Measurements from ENCODE around the gene AKAP13.
A peak's percentile ranks its signal among the peaks of the same experiment; 100 is the strongest.

The AKAP13 gene

GRCh38 chr15:85545185-85545584 is 164.8 kb downstream of the AKAP13 start:
- DNase-seq: no peak

DNA sequence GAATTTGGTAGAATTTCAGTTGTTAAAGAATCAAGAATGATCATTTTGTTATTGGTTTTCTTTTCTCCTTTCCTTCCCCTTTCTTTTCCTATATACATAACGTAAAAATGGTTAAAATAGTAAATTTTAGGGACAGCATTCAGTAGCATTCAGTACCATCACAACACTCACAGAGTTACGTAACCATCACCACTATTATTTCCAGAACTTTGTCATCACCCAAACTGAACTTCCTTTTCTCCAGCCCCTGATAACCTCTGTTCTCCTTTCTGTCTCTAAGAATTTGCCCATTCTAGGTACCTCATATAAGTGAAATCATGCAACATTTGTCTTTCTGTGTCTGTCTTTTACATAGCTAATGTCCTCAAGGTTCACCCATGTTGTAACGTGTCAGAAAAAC is 165.3 kb downstream of the AKAP13 start:
- DNase-seq: no peak

DNA sequence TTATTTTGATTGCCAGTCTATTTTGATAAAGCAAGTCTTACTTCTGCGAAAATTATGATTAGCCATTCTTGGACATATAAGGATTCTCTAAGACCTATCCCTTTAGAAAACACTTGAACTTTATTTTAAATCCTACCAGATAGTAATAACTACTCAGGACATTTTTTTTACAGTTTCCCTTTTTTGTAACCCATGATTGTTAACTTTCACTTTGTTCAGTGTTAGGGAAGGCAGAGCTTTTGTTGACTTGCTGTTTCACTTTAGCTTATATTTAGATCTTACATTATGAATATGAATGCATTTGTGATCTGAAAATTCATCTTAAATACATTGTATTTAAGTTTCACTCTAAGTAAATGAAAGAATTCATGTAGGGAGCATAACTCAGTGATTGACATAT is 167.0 kb downstream of the AKAP13 start:
- no peak for DNase-seq

DNA sequence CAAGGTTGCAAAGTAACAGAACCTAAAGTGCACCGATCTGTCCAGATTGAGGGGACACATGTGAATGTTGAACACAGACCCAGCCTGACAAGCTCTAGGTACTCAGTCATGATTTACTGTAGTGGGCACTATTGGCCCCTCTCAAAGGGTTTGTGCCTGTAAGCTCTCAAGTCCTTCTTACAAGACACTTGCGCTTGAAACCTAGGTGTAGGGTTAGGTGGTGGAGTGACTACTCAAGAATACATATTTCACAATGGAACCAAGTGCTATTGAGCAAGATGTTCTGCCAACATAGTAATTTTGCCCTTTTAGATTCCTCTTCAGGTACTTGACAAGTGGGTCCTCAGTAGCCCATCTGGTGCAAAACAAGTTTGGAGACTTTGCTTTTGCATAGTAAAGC is 169.9 kb downstream of the AKAP13 start:
- no peak for DNase-seq

DNA sequence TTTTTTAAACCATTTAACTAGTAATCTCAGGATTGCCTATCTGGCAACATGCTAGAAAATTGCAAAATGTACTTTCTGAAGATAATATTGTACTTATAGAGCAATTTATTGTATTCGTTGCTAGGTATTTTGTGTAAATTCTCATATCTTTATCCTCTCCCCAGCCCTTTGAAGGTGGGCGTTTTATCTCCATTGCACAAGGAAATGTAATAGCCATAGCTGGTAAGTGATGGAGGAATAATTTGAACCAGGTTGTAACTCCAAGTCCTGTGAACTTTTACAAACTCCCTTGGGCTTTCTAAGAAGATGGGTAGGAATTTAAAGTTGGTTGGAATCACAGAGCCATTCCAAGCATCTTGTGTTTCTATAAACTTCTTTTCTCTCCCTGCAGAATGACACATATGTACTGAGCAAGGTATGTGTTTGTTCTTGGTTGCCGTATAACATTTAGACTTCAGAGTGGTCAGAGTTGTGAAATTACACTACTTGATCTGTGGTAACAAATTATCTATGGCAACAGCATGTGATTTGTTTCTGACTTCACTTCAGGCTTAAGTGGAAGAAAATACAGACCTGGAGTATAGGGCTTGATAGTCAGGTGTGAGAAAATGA is 170.9 kb downstream of the AKAP13 start:
- no peak for DNase-seq

DNA sequence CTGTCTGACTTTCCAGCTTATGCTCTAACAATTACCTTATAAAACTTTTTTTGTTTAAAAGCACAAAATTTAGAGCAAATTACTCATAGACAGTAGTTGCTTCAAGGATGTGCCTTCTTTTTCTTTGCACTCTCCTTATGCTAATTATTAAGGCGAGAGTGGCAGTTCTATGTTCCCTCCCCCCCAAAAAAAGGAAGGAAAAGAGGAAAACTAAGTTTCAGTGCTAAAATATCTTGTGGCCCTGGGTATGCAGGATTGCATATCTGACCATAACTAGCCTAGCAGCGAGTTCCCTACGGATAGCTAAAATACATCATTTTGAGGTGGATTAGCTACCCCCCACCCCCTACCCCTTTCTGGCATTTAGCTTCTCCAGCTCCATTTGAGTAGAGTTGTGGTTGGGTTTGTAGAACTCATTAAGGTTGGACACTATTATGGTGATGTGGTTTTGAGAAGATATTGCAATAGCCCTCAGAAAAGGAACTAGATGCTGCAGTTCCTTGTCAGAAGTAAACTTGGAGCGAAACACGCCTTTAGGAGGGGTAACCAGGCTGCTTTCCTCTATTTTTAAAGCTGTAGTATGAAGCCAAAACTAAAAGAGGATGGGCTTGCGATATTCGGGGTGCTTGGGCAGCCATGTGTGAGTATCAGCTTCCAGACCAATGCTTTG is 174.6 kb downstream of the AKAP13 start:
- no peak for DNase-seq

GRCh38 chr15:85555875-85556617 is 175.6 kb downstream of the AKAP13 start:
- no peak for DNase-seq

DNA sequence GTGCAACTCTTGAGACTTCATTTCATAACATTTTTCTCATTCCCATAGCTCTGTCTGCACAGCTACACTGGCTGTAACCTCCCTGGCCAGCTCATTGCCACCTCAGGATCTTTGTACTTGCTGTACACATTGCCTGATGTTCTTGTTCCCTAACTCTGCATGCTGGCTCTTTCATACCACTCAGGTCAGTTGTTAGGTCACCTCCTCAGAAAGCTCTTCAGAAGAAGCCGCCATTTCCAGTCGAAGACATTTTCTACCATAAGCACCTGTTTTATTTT is 176.2 kb downstream of the AKAP13 start:
- DNase-seq: no peak

- no peak for DNase-seq
Measured at GRCh38 chr15:85557385-85557784, 177.0 kb downstream of the AKAP13 start.

- DNase-seq: no peak
Measured at GRCh38 chr15:85558848-85559247, 178.4 kb downstream of the AKAP13 start.

GRCh38 chr15:85559530-85559929 is 179.1 kb downstream of the AKAP13 start:
- no peak for DNase-seq

GRCh38 chr15:85562824-85563223 is 182.4 kb downstream of the AKAP13 start:
- DNase-seq: no peak

DNA sequence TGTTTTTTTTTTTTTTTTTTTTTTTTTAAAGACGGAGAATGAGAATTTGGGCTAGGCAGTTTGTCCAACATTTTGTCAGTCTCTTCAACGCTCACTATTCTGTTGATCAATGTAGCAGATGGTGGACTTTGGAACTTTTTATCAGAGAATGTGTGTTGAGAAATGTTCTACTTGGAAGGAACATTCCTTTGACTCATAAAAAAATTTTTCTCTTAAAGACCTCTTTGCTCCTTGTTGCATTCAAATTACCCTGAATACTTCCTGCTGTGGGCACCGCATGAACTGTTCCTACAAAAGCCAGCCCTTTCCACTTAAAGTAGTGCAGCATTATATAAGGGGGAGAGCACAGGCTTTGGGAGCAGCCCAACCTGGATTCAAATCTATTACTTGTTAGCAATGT is 182.9 kb downstream of the AKAP13 start:
- DNase-seq: no peak

- DNase-seq: no peak
Measured at GRCh38 chr15:85563731-85564130, 183.3 kb downstream of the AKAP13 start.

DNA sequence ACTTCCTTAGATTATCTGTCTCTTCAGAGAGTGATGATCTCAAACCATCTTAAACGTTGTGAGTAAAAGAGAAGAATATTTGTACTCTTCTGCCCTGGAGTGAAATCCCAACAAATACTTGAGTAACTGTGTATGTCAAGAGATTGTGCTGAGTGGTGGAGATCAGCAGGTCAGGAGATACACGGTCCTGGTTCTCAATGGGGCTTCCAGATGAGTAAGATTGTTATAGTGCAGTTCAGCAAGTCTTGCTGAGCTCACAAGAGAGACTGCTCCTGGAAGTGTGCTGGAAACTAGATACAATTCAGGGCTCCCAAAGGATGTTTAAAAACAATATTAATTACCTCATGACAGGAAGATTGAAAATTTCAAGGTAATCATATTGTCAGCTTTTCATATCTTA is 184.3 kb downstream of the AKAP13 start:
- DNase-seq: no peak

- no peak for DNase-seq
Measured at GRCh38 chr15:85568261-85568808, 187.9 kb downstream of the AKAP13 start.

GRCh38 chr15:85570336-85570735 is 189.9 kb downstream of the AKAP13 start:
- DNase-seq: no peak

DNA sequence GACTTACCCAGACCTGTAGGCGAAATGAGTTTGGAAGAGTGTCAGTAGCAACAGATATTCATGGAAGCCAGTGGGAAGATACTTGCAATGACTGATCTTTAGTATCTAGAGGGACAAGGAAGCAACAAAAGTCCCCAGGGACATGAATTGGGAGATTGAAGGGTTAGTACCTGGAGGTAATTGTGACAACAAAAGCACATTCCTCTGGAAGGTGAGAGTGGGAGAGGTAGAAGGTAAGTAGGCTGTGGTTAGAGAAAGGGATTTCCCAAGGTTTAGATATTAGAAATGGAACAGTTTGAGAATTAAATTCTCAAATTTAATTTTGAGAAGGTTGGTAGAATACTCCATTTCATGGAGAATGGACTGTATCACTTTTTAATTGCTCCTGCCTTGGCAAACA is 191.4 kb downstream of the AKAP13 start:
- no peak for DNase-seq

GRCh38 chr15:85576392-85576791 is 196.0 kb downstream of the AKAP13 start:
- DNase-seq: no peak

GRCh38 chr15:85578941-85579701 is 198.7 kb downstream of the AKAP13 start:
- no peak for DNase-seq

GRCh38 chr15:85579957-85580694 is 199.7 kb downstream of the AKAP13 start:
- DNase-seq: no peak

- peak; percentile 15 for DNase-seq
Measured at GRCh38 chr15:85580879-85581278, 200.5 kb downstream of the AKAP13 start.

DNA sequence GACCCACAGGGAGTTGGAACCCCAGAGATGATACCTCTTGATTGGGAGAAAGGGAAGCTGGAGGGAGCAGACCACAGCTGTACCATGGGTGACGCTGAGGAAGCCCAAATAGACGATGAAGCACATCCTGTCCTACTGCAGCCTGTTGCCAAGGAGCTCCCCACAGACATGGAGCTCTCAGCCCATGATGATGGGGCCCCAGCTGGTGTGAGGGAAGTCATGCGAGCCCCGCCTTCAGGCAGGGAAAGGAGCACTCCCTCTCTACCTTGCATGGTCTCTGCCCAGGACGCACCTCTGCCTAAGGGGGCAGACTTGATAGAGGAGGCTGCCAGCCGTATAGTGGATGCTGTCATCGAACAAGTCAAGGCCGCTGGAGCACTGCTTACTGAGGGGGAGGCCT is 201.1 kb downstream of the AKAP13 start:
- peak; percentile 13 for DNase-seq

Measured in activated naive CD4-positive, alpha-beta T cell treated with anti-CD3 and anti-CD28 coated beads, Interleukin-2, amount 50 U/mL, for 16 hours (primary cell).